ENCODE measurements around the gene CEP104. TPM values are rescaled to one million over a fixed set of nuclear protein-coding genes. Genes with fewer than 3 reads are reported as not detected.

Gene CEP104
- total and polyA plus RNA-seq, 2 donors (not counting 1 experiment from before 2014, with no cell fraction given): 25.4 to 28.9 TPM

GRCh38 chr1:3847081-3847480 lies 9.9 kb downstream of the CEP104 start:
- no peaks in the 10 kb centered on the region for H3K79me2 ChIP-seq (ENCODE audit: control insufficient read depth, insufficient read depth, low read length)
- H2AFZ ChIP-seq (ENCODE audit: low read length): no peak overlapping the region
- no peak overlapping the region for H3K4me2 ChIP-seq (ENCODE audit: extremely low read depth, insufficient read depth, low read length)
- no peak overlapping the region for H3K4me3 ChIP-seq (replicated peaks in 1 of 4; ENCODE audit: control extremely low read depth in 1 of 4, insufficient read depth in 1 of 4, low read depth in 3 of 4, low read length in 4 of 4)
- no peaks in the 10 kb centered on the region for H3K4me1 ChIP-seq (ENCODE audit: control insufficient read depth, extremely low read depth, insufficient read depth, low read length)
- no peak overlapping the region for H3K27ac ChIP-seq (ENCODE audit: insufficient read depth, low read length)
- no peaks in the 10 kb centered on the region for H4K20me1 ChIP-seq (ENCODE audit: control insufficient read depth, extremely low read depth, insufficient read depth, low read length)
- H3K9ac ChIP-seq (ENCODE audit: insufficient read depth, low read length): no peak overlapping the region
- H3K36me3 ChIP-seq (ENCODE audit: control insufficient read depth, insufficient read depth, low read length): peaks cover 6% of the 10 kb centered on the region
- no peak for DNase-seq (ENCODE audit: low read depth in 2 of 2)
- H3K9me3 ChIP-seq (ENCODE audit: control insufficient read depth, insufficient read depth, low read depth, low read length): no peaks in the 10 kb centered on the region
- H3K27me3 ChIP-seq (ENCODE audit: control insufficient read depth, insufficient read depth, low read length): no peaks in the 10 kb centered on the region
- no peak for TF ChIP-seq EZH2 (IDR thresholded peaks at IDR 0.05; ENCODE audit: low read length, missing control alignments)
- TF ChIP-seq, protein P1, sequence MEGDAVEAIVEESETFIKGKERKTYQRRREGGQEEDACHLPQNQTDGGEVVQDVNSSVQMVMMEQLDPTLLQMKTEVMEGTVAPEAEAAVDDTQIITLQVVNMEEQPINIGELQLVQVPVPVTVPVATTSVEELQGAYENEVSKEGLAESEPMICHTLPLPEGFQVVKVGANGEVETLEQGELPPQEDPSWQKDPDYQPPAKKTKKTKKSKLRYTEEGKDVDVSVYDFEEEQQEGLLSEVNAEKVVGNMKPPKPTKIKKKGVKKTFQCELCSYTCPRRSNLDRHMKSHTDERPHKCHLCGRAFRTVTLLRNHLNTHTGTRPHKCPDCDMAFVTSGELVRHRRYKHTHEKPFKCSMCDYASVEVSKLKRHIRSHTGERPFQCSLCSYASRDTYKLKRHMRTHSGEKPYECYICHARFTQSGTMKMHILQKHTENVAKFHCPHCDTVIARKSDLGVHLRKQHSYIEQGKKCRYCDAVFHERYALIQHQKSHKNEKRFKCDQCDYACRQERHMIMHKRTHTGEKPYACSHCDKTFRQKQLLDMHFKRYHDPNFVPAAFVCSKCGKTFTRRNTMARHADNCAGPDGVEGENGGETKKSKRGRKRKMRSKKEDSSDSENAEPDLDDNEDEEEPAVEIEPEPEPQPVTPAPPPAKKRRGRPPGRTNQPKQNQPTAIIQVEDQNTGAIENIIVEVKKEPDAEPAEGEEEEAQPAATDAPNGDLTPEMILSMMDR (conservative IDR thresholded peaks at IDR 0.05 in 1 of 2, IDR thresholded peaks at IDR 0.05 in 1 of 2; ENCODE audit: low read depth in 1 of 2, low read length in 2 of 2): no peak

DNA sequence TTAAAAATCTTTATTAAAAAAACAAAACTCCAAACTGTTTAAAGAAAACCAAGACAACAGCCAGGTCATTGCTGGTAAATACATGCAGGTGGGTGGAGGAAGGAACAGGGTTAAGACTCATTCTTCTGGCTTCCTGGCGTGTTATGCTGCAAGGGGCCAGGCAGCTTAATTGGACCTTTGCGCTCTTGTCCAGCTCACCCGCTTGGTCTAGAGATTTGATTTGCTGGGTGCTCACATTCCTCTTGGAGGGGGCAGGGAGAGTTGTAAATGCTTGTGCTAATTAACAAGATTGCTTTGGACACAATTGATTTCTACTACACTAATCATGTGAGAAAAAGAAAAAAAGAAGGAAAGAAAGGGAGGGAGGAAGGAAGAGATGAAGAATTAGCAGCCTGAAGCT lies 10.5 kb downstream of the CEP104 start:
- Histone ChIP-seq H3K4me2 (ENCODE audit: extremely low read depth, insufficient read depth, low read length) (no peak overlapping the region), H3K4me3 (replicated peaks in 1 of 4; ENCODE audit: control extremely low read depth in 1 of 4, insufficient read depth in 1 of 4, low read depth in 3 of 4, low read length in 4 of 4) (no peak overlapping the region), H3K9ac (ENCODE audit: insufficient read depth, low read length) (no peak overlapping the region), H3K79me2 (ENCODE audit: control insufficient read depth, insufficient read depth, low read length) (no peaks in the 10 kb centered on the region), H3K27me3 (ENCODE audit: control insufficient read depth, insufficient read depth, low read length) (no peaks in the 10 kb centered on the region), H4K20me1 (ENCODE audit: control insufficient read depth, extremely low read depth, insufficient read depth, low read length) (no peaks in the 10 kb centered on the region), H2AFZ (ENCODE audit: low read length) (no peak overlapping the region), H3K36me3 (ENCODE audit: control insufficient read depth, insufficient read depth, low read length) (peaks cover 6% of the 10 kb centered on the region), H3K9me3 (ENCODE audit: control insufficient read depth, insufficient read depth, low read depth, low read length) (no peaks in the 10 kb centered on the region), H3K27ac (ENCODE audit: insufficient read depth, low read length) (no peak overlapping the region), H3K4me1 (ENCODE audit: control insufficient read depth, extremely low read depth, insufficient read depth, low read length) (no peaks in the 10 kb centered on the region)
- no peak for DNase-seq (ENCODE audit: low read depth in 2 of 2)
- TF ChIP-seq EZH2 (IDR thresholded peaks at IDR 0.05; ENCODE audit: low read length, missing control alignments): no peak
- TF ChIP-seq, protein P1 (conservative IDR thresholded peaks at IDR 0.05 in 1 of 2, IDR thresholded peaks at IDR 0.05 in 1 of 2; ENCODE audit: low read depth in 1 of 2, low read length in 2 of 2): no peak

DNA sequence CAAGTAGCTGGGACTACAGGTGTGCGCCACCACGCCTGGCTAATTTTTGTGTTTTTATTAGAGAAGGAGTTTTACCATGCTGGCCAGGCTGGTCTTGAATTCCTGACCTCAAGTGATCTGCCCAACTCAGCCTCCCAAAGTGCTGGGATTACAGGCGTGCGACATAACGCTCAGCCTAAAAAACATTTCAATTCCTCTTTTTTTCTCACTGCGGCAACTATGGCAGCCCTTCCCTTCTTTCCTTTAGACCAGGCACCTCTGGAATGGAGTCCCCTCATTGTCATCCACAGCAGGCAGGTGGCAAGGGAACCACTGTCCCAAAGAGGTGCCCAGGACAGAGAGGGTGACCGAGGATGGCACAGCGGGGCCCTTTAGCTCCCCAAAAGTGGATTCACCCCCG lies 14.1 kb downstream of the CEP104 start:
- no peaks in the 10 kb centered on the region for H3K79me2 ChIP-seq (ENCODE audit: control insufficient read depth, insufficient read depth, low read length)
- H3K4me2 ChIP-seq (ENCODE audit: extremely low read depth, insufficient read depth, low read length): no peak overlapping the region
- H3K36me3 ChIP-seq (ENCODE audit: control insufficient read depth, insufficient read depth, low read length): peaks cover 4% of the 10 kb centered on the region
- no peak overlapping the region for H3K27ac ChIP-seq (ENCODE audit: insufficient read depth, low read length)
- DNase-seq (ENCODE audit: low read depth in 2 of 2): no peak
- H3K9ac ChIP-seq (ENCODE audit: insufficient read depth, low read length): no peak overlapping the region
- H3K9me3 ChIP-seq (ENCODE audit: control insufficient read depth, insufficient read depth, low read depth, low read length): no peaks in the 10 kb centered on the region
- no peaks in the 10 kb centered on the region for H4K20me1 ChIP-seq (ENCODE audit: control insufficient read depth, extremely low read depth, insufficient read depth, low read length)
- no peaks in the 10 kb centered on the region for H3K27me3 ChIP-seq (ENCODE audit: control insufficient read depth, insufficient read depth, low read length)
- H3K4me3 ChIP-seq (replicated peaks in 1 of 4; ENCODE audit: control extremely low read depth in 1 of 4, insufficient read depth in 1 of 4, low read depth in 3 of 4, low read length in 4 of 4): no peak overlapping the region
- TF ChIP-seq EZH2 (IDR thresholded peaks at IDR 0.05; ENCODE audit: low read length, missing control alignments): no peak
- TF ChIP-seq, protein P1 (conservative IDR thresholded peaks at IDR 0.05 in 1 of 2, IDR thresholded peaks at IDR 0.05 in 1 of 2; ENCODE audit: low read depth in 1 of 2, low read length in 2 of 2): no peak
- no peaks in the 10 kb centered on the region for H3K4me1 ChIP-seq (ENCODE audit: control insufficient read depth, extremely low read depth, insufficient read depth, low read length)
- no peak overlapping the region for H2AFZ ChIP-seq (ENCODE audit: low read length)

Measured in fibroblast of lung (primary cell).